Left hindlimb (tissue), 1 donor: Measurements from ENCODE around the gene RFT1.

Experiments used
- DNase-seq: peaks from one replicate; pipeline ENCODE4 v3.0.0-alpha.2; 2018

RFT1 gene

GRCh38 chr3:53122933-53123305 is 7.3 kb downstream of the RFT1 start:
- DNase-seq = no peak

GRCh38 chr3:53122255-53122932 is 7.8 kb downstream of the RFT1 start:
- no peak for DNase-seq

- DNase-seq = no peak
Measured at GRCh38 chr3:53120336-53120735, 9.9 kb downstream of the RFT1 start.

GRCh38 chr3:53116956-53117355 is 13.3 kb downstream of the RFT1 start:
- no peak for DNase-seq

- DNase-seq = no peak
Measured at GRCh38 chr3:53114412-53115074, 15.7 kb downstream of the RFT1 start.

- DNase-seq = peak; percentile 80
Measured at GRCh38 chr3:53114011-53114400, 16.2 kb downstream of the RFT1 start.

GRCh38 chr3:53113293-53114010 is 16.8 kb downstream of the RFT1 start:
- DNase-seq = no peak

- DNase-seq = no peak
Measured at GRCh38 chr3:53111822-53112221, 18.4 kb downstream of the RFT1 start.

- DNase-seq = peak; percentile 64
Measured at GRCh38 chr3:53109891-53110771, 20.1 kb downstream of the RFT1 start.

- no peak for DNase-seq
Measured at GRCh38 chr3:53109190-53109589, 21.0 kb downstream of the RFT1 start.

- DNase-seq = no peak
Measured at GRCh38 chr3:53104762-53105161, 25.5 kb downstream of the RFT1 start.

GRCh38 chr3:53103397-53104296 is 26.6 kb downstream of the RFT1 start:
- DNase-seq = no peak

GRCh38 chr3:53102601-53103147 is 27.6 kb downstream of the RFT1 start:
- no peak for DNase-seq

GRCh38 chr3:53101956-53102355 is 28.3 kb downstream of the RFT1 start:
- no peak for DNase-seq

- no peak for DNase-seq
Measured at GRCh38 chr3:53100818-53101466, 29.3 kb downstream of the RFT1 start.

- DNase-seq = no peak
Measured at GRCh38 chr3:53097887-53098286, 32.3 kb downstream of the RFT1 start.

GRCh38 chr3:53092942-53093341 is 37.3 kb downstream of the RFT1 start:
- no peak for DNase-seq

- DNase-seq = no peak
Measured at GRCh38 chr3:53092216-53092615, 38.0 kb downstream of the RFT1 start.

- no peak for DNase-seq
Measured at GRCh38 chr3:53091011-53091410, 39.2 kb downstream of the RFT1 start.

- no peak for DNase-seq
Measured at GRCh38 chr3:53089511-53089910, 40.7 kb downstream of the RFT1 start.

GRCh38 chr3:53085476-53085875 is 44.8 kb downstream of the RFT1 start:
- no peak for DNase-seq
